Fibroblast of skin of scalp (primary cell): ENCODE measurements around the gene IFITM10.

Experiments used
- DNase-seq: peaks from one replicate; pipeline ENCODE4 v3.0.0-alpha.2; 2013

The IFITM10 gene

GRCh38 chr11:1706634-1707400 lies 43.6 kb downstream of the IFITM10 start:
- DNase-seq, result no peak

GRCh38 chr11:1705126-1706052 lies 45.0 kb downstream of the IFITM10 start:
- no peak for DNase-seq

DNA sequence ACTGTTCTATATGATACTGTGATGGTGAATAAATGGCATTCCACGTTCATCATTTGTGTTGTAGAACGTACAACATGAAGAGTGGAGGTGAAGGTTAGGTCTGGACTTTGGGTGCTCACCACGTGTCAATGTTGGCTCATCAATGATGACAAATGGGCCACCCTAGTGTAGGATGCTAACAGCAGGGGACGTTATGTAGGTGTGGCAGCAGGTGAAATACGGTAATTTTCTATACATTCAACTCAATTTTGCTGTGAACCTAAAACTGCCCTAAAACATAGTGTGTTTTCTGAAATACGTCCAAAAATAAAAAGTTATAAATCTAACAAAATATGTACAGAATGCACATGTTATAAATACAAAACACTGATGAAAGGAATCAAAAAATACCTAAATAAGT lies 47.2 kb downstream of the IFITM10 start:
- DNase-seq, result no peak

- DNase-seq, result no peak
Measured at GRCh38 chr11:1702506-1702905, 47.9 kb downstream of the IFITM10 start.

- no peak for DNase-seq
Measured at GRCh38 chr11:1701091-1701807, 49.1 kb downstream of the IFITM10 start.

DNA sequence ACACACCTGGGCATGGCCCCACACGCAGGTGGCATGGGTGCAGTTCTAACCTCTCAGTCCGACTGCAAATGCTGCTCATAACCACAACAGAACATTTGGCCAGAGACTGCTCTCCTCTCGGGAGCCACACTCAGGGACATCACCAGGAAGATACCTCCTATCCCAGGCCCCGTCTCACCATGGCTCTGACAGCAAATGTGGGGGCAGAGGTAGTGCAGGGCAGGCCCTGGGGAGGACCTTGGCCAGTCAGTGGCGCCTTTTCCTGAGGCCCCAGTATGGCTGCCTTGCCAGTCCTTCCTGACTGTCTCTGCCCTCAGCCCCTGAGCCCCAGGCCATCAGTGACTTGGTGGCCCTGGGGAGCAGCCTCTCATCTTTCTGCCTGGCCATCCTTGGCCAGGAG lies 50.6 kb downstream of the IFITM10 start:
- no peak for DNase-seq

DNA sequence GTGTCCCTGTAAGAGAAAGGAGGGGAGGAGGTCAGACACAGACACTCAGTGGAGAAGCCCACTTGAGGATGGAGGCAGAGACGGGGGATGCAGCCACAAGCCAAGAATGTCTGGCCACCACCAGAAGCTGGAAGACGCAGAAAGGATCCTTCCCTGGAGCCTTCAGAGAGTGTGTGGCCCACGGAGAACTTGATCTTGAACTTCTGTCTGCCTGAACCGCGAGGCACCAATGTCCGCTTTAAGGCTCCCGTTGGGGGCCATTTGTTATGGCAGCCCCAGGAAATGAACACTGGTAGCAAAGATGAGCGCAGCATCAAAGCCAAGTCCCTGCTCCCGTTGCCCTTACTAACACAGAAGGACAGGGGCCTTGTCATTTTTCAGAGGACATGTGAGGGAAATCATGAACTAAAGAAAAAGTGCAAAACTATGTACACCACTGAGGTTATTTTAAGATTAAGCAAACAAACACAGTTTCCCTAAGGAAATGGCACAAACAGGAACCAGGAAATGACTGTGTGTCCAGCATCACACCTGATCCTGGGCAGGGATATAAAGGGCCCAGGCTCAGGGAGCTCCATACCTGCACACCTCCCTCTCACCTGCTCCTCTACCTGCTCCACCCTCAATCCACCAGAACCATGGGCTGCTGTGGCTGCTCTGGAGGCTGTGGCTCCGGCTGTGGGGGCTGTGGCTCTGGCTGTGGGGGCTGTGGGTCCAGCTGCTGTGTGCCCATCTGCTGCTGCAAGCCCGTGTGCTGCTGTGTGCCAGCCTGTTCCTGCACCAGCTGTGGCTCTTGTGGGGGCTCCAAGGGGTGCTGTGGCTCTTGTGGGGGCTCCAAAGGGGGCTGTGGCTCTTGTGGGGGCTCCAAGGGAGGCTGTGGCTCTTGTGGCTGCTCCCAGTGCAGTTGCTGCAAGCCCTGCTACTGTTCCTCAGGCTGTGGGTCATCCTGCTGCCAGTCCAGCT lies 53.5 kb downstream of the IFITM10 start, which contains the start of gene KRTAP5-6:
Gene KRTAP5-6 (plus strand): TSS at position 588 of the 963 bp plus-strand sequence. CDS start 51 bp downstream, at position 639.
- DNase-seq, result no peak

DNA sequence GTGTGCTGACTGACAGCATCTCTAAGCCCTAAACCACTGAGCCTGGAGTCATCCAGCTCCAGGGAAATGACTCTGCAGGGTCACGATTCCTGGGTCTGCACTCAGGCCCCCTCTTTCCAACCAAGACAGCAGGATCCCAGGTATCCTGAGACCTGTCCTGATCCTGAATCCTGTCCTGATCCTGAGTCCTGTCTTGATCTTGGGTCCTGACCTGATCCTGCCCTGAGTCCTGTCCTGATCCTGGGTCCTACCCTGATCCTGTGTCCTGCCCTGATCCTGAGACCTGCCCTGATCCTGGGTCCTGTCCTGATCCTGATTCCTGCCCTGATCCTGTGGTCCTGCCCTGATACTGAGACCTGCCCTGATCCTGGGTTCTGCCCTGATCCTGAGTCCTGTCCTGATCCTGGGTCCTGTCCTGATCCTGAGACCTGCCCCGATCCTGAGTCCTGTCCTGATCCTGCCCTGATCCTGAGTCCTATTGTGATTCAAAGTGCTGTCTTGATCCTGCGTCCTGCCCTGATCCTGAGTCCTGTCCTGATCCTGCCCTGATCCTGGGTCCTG lies 54.8 kb downstream of the IFITM10 start:
- DNase-seq, result no peak

DNA sequence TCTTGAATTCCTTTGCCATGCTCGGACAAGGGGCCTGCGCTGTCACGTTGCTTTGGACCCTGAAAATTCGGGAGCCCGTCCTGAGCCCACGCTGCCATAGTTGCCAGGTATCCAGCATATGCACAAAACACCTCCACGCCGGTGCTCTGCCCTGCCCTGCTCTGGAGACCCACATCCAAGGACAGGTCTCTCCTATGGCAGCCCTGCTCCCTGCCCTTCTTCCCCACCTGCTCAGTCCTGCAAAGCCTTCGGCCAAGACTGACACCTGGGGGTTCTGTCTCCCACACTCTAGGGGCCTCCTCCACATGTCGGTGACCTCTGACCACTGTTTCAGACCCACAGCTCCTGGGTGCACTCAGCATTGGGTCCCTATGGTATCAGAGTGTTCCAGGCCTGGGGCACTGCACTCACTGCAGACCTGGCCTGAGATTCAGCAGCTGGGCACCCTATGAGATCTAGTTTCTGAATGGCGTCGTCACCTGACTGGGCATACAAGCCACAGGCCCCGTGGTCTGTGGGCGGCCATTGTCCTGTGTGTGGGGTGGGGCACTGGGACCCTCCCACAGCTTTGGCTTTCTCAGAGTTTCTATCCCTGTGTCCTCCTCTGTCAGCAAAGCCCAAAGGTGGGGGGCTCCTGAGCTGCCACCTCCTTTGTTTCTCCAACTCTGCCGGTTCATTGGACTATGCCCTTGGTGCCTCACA lies 55.4 kb downstream of the IFITM10 start:
- no peak for DNase-seq

DNA sequence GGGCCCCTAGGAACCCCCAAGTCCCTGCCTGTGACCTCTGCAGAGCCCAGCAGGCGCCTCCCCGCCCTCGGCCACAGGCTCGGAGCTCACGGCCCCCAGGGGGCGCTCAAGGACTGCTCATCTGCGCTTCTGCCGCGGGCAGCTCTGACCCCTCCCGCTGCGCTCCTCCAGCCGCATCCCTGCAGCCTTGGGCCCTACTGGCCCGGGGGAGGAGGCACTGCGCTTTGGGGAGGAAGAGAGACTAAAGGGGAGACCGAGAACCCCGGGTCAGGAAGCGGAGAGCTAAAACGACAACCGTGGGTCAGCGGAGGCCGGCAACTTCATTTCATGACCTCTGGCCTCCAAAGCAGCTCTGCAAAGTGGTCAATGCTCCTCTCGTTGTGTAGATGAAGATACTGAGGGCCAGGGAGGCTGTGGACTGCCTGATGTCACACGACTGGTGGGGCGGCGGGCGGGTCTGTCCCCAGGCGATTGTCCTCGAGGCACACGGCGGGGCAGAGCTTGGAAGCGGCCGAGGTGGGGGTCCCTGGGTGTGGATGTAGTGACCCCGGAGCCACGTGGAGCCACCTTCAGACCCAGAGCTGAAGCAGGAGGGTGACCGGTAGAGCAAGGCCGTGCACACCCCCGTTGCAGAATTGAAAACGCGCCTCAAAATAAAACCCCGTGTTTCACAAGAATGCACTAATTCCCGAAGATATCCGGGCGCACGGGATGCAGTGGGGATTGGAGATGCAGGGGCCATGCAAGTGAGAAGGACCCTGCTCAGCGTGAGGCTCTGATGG lies 56.1 kb downstream of the IFITM10 start:
- peak; percentile 81 for DNase-seq

- DNase-seq, result peak; percentile 72
Measured at GRCh38 chr11:1693327-1694063, 56.9 kb downstream of the IFITM10 start.

- no peak for DNase-seq
Measured at GRCh38 chr11:1692708-1693326, 57.6 kb downstream of the IFITM10 start.

DNA sequence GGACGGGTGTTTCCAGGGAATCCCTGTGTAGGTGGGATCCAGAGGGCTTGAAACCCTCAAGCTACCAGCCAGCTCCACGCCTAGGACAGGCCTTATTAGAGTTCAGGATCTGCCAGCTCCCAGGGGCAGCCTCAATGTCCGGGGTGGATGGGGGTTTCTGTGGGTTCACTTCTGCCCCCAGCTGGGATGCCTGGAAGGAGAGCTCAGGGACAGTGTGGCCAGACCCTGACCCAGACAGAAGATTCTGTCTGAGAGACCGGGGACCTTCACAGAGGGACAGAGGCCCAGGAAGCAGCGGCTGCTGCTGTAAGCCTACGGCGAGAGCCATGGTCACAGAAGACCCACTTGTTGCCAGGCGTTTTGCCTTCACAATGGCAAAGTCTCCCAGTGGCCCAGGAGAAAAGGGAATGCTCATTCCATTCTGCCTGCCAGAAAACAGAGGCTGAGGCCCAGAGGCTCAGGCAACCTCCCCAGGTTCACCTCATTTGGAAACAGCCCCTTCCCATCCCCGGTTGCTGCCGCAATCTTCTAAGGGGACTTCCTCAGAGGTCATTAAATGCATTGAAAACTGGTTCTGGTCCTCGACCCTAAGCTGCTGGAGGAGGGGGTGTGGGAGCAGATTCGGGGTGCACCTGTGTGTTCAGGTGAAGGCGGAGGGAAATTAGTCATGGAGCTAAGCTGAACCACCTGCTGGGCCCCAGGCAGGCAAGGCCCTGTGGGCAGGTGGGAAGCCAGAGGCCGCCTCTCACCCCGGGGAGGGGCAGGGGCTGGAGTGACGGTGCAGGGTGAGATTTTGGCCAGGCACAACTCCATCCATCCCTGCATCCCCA lies 58.3 kb downstream of the IFITM10 start:
- DNase-seq, result no peak

DNA sequence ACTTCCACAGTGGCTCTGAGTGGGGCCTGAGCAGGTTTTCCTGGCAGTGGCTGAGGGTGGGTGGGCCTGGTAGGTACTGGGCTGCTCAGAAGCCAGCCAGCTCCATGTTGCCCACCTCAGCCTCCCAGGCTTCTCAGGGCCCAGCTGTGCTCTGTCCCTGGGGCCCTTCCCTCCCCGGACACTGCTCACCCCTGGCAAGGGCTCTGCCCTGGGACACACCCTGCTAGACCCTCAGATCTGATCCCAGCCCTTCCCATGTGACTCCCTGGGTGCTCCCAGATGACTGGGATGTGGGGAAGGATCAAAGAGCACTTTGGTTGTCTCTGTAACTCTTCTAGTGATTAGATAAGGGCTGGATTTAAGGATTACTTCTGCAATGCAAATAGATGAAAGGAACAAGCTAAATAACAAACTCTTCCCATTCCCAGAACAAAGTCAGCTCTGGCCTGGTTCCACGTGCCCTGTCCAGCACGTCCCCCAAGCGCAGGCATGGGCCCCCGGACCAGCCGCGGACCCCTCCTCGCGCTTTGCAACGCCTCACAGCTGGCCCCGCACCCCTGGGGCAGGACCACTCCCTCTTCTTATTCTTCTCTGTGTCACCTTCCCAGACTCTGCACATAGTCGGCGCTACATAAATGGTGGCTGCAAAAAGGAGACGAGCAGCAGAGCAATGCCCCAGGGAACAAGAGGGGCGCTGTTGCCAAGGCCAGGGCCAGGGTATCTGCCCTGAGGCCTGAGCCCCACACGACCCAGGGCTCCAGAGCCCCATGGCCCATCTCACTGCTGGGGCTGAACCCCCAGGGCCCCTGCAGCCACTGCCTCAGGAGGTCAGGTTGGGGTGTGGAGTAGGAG lies 59.1 kb downstream of the IFITM10 start:
- DNase-seq, result no peak

DNA sequence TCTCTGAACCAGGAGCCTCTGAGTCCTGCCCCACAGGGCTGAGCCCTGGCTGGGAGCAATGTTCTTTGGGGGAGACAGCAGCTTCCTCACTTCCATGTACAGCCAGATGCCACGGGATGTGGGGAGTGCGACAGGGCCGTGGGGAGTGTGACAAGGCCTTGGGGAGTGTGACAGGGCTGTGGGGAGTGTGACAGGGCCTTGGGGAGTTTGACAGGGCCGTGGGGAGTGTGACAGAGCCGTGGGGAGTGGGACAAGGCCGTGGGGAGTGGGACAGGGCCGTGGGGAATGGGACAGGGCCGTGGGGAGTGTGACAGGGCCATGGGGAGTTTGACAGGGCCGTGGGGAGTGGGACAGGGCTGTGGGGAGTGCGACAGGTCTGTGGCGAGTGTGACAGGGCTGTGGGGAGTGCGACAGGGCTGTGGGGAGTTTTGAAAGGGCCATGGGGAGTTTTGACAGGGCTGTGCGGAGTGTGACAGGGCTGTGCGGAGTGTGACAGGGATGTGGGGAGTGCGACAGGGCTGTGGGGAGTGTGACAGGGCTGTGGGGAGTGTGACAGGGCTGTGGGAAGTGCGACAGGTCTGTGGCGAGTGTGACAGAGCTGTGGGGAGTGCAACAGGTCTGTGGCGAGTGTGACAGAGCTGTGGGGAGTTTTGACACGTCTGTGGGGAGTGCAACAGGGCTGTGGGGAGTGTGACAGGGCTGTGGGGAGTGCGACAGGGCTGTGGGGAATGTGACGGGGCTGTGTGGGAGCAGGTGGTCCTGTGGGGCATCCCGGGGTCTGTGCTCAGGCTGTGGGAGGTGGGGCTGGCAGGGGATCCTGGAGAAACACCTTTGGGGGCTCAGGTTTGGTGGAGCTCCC lies 60.0 kb downstream of the IFITM10 start:
- DNase-seq, result no peak
